Suprapubic skin (tissue), 3 donors: Measurements from ENCODE around the gene IL9.

Source experiments
- POLR2A ChIP-seq, 2 donors: fragments of 450-650 bp; IDR thresholded peaks; one replicate each; pipeline ENCODE4 v1.6.1; 2017; ENCODE audit warnings: antibody characterized with exemption in 2 of 2, mild to moderate bottlenecking in 2 of 2, moderate library complexity in 2 of 2
- TF ChIP-seq, protein P1 (sequence below), 2 donors: fragments of 200-600 bp in 1 of 2; fragments of 450-650 bp in 1 of 2; sonication (generic) in 1 of 2; IDR thresholded peaks; one replicate each; pipeline ENCODE4 v1.5.1; 2016 to 2019; ENCODE audit warnings: antibody characterized with exemption in 2 of 2, mild to moderate bottlenecking in 1 of 2, moderate library complexity in 1 of 2

- TF ChIP-seq, protein P1, sequence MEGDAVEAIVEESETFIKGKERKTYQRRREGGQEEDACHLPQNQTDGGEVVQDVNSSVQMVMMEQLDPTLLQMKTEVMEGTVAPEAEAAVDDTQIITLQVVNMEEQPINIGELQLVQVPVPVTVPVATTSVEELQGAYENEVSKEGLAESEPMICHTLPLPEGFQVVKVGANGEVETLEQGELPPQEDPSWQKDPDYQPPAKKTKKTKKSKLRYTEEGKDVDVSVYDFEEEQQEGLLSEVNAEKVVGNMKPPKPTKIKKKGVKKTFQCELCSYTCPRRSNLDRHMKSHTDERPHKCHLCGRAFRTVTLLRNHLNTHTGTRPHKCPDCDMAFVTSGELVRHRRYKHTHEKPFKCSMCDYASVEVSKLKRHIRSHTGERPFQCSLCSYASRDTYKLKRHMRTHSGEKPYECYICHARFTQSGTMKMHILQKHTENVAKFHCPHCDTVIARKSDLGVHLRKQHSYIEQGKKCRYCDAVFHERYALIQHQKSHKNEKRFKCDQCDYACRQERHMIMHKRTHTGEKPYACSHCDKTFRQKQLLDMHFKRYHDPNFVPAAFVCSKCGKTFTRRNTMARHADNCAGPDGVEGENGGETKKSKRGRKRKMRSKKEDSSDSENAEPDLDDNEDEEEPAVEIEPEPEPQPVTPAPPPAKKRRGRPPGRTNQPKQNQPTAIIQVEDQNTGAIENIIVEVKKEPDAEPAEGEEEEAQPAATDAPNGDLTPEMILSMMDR (IDR thresholded peaks at IDR 0.05) = no peak
- no peak for TF ChIP-seq POLR2A (IDR thresholded peaks at IDR 0.05)
These were observed 46.1 kb upstream of the IL9 start for GRCh38 chr5:135941711-135942110.
